Motor neuron (in vitro differentiated cells): ENCODE measurements around the gene NARF. TPM values are rescaled to one million over a fixed set of nuclear protein-coding genes. Genes with fewer than 3 reads are reported as not detected.
"Not testable (repeated sequence)": the region's sequence is repeated elsewhere in the genome, so short reads cannot be mapped to it uniquely, and the experiment has no call there.

Source experiments
- ATAC-seq, 8 experiments: fragments of 200-7000 bp; cut with Tn5 transposase; replicated peaks in 6 of 8; 2 replicates each; pipeline ENCODE4 v1.8.0; 2021; ENCODE audit warnings: mild to moderate bottlenecking in 8 of 8, moderate library complexity in 8 of 8
- H3K27ac ChIP-seq, 2 donors: fragments of 250-450 bp; sonication (Bioruptor Pico); 2 replicates each; pipeline ENCODE4 v1.9.0; 2021; ENCODE audit warnings: antibody characterized with exemption in 2 of 2, mild to moderate bottlenecking in 2 of 2, moderate library complexity in 1 of 2
- H3K4me1 ChIP-seq, 2 donors: fragments of 250-450 bp; sonication (Bioruptor Pico); replicated peaks in 1 of 2; 2 replicates each; pipeline ENCODE4 v1.6.1; 2021; ENCODE audit warnings: antibody characterized with exemption in 2 of 2, mild to moderate bottlenecking in 2 of 2, moderate library complexity in 1 of 2
- H3K4me3 ChIP-seq, 5 donors: fragments of 250-450 bp; sonication (Bioruptor Pico); 2 replicates each; pipeline ENCODE4 v1.9.0; 2021; ENCODE audit warnings: antibody characterized with exemption in 5 of 5, mild to moderate bottlenecking in 5 of 5, moderate library complexity in 4 of 5
- WGBS, 10 experiments: fragments of 450-650 bp; shearing (Covaris generic); methylation state at CpG; one replicate each; pipeline ENCODE4 v1.0.0; 2022; 5-methylcytosine and 5-hydroxymethylcytosine counted together
- in situ Hi-C, 9 experiments: fragments of 400-800 bp; cut with MboI; loops; one replicate each; pipeline ENCODE4 v1.15.0; 2021; ENCODE audit warnings: low sequenced_read_pairs in 9 of 9, low pct_unique_long_range_greater_than_20kb in 2 of 9; ENCODE audit not compliant: unreplicated experiment in 9 of 9
- total RNA-seq, 8 experiments: library from RNA; unstranded; fragments of 300-600 nt; gene quantifications; 2 replicates each; pipeline versions ENCODE4 v1.2.3 to v1.2.4, GENCODE V29; 2022

Gene NARF
- total RNA-seq, 8 experiments from 2014 or later = 41.4 to 128 (median 70.6) TPM

GRCh38 chr17:82505296-82505695 is 46.8 kb downstream of the NARF start:
- H3K4me1 ChIP-seq = no peaks in the 10 kb centered on the region
- 67 to 92% (median 83%) methylated on average over 3 to 6 of the region's 6 CpGs; no CpG with 5 or more reads in 5 of the 10 experiments for WGBS, 10 experiments
- no peak overlapping the region for H3K27ac ChIP-seq
- ATAC-seq = no peak
- H3K4me3 ChIP-seq = no peak overlapping the region
- in situ Hi-C loops = no loop called here

GRCh38 chr17:82506402-82506801 is 47.9 kb downstream of the NARF start:
- H3K4me1 ChIP-seq, H3K27ac ChIP-seq, H3K4me3 ChIP-seq, in situ Hi-C loops: not testable (repeated sequence)
- 40 to 90% (median 82%) methylated on average over 1 to 7 of the region's 7 CpGs; no CpG with 5 or more reads in 5 of the 10 experiments for WGBS, 10 experiments
- ATAC-seq = peak in 1 of 8 experiments; percentile 60

GRCh38 chr17:82507631-82508175 is 49.2 kb downstream of the NARF start:
- ATAC-seq = no peak
- in situ Hi-C loops = no loop called here
- WGBS, 10 experiments = 49 to 100% (median 83%) methylated on average over 2 to 7 of the region's 7 CpGs
- no peaks in the 10 kb centered on the region for H3K4me1 ChIP-seq
- no peak overlapping the region for H3K4me3 ChIP-seq
- no peak overlapping the region for H3K27ac ChIP-seq

- ATAC-seq, in situ Hi-C loops, H3K4me1 ChIP-seq, H3K4me3 ChIP-seq, H3K27ac ChIP-seq: not testable (repeated sequence)
- 65 to 84% (median 78%) methylated on average over 1 to 4 of the region's 5 CpGs; no CpG with 5 or more reads in 3 of the 10 experiments for WGBS, 10 experiments
These were observed 53.1 kb downstream of the NARF start for GRCh38 chr17:82511642-82512041.

- ATAC-seq, H3K27ac ChIP-seq, H3K4me1 ChIP-seq, H3K4me3 ChIP-seq, in situ Hi-C loops: not testable (repeated sequence)
- WGBS, 10 experiments = 71 to 100% (median 91%) methylated on average over 2 to 10 of the region's 10 CpGs; no CpG with 5 or more reads in 1 of the 10 experiments
These were observed 55.3 kb downstream of the NARF start for GRCh38 chr17:82513864-82514263.

- Histone ChIP-seq H3K27ac (no peak overlapping the region), H3K4me1 (peaks cover 8 to 10% of the 10 kb centered on the region in 2 donors), H3K4me3 (no peak overlapping the region)
- in situ Hi-C loops = no loop called here
- no peak for ATAC-seq
- WGBS, 10 experiments = 23 to 95% (median 86%) methylated on average over 2 to 9 of the region's 10 CpGs; no CpG with 5 or more reads in 1 of the 10 experiments
These were observed 58.8 kb downstream of the NARF start for GRCh38 chr17:82517230-82517865.

GRCh38 chr17:82518826-82519810 is 60.6 kb downstream of the NARF start, which contains the start of gene FOXK2:
TSS of gene FOXK2 (plus strand) at chr17:82519732. CDS start at chr17:82519889, 157 bp downstream.
- H3K4me1 ChIP-seq = peaks cover 8 to 10% of the 10 kb centered on the region in 2 donors
- peak; percentile 95 to 99 (median 98) for ATAC-seq
- peak within 1 kb of the TSS; percentile 50 to 87 (median 54) for H3K4me3 ChIP-seq
- in situ Hi-C loops = no loop called here
- WGBS, 10 experiments = 0 to 71% (median 36%) methylated on average over 1 to 16 of the region's 114 CpGs; no CpG with 5 or more reads in 2 of the 10 experiments
- H3K27ac ChIP-seq = peak within 1 kb of the TSS; percentile 94

- in situ Hi-C loops = no loop called here
- Histone ChIP-seq H3K4me3 (peak overlapping the region; percentile 50 to 87 (median 54)), H3K27ac (peak overlapping the region; percentile 91 to 94), H3K4me1 (peaks cover 10 to 12% of the 10 kb centered on the region in 2 donors)
- 0 to 2% (median 0%) methylated on average over 2 to 17 of the region's 94 CpGs; no CpG with 5 or more reads in 5 of the 10 experiments for WGBS, 10 experiments
- ATAC-seq = peak; percentile 3 to 13 (median 6)
These were observed 61.7 kb downstream of the NARF start for GRCh38 chr17:82519971-82520903.

- Histone ChIP-seq H3K4me3 (no peak overlapping the region), H3K27ac (no peak overlapping the region), H3K4me1 (peaks cover 10 to 13% of the 10 kb centered on the region in 2 donors)
- in situ Hi-C loops = no loop called here
- 39 to 100% (median 83%) methylated on average over 1 to 3 of the region's 4 CpGs; no CpG with 5 or more reads in 5 of the 10 experiments for WGBS, 10 experiments
- no peak for ATAC-seq
These were observed 66.0 kb downstream of the NARF start for GRCh38 chr17:82524540-82524939.

- in situ Hi-C loops = no loop called here
- H3K4me1 ChIP-seq = peaks cover 10 to 16% of the 10 kb centered on the region in 2 donors
These were observed 67.2 kb downstream of the NARF start for GRCh38 chr17:82525712-82526111.

GRCh38 chr17:82527898-82528297 is 69.4 kb downstream of the NARF start:
- in situ Hi-C loops = no loop called here
- 50 to 100% (median 91%) methylated on average over 2 to 7 of the region's 8 CpGs; no CpG with 5 or more reads in 2 of the 10 experiments for whole genome bisulfite sequencing, 10 experiments
- peaks cover 0 to 16% of the 10 kb centered on the region in 2 donors for H3K4me1 ChIP-seq

More at GRCh38 chr17:82525712-82526111, 67.2 kb downstream of the NARF start:
- no peak overlapping the region for H3K27ac ChIP-seq
- 18 to 96% (median 86%) methylated on average over 2 to 4 of the region's 4 CpGs for WGBS, 10 experiments
- no peak overlapping the region for H3K4me3 ChIP-seq
- no peak for ATAC-seq

More at GRCh38 chr17:82527898-82528297, 69.4 kb downstream of the NARF start:
- Histone ChIP-seq H3K4me3 (no peak overlapping the region), H3K27ac (no peak overlapping the region)
- ATAC-seq = peak in 3 of 8 experiments; percentile 27 to 61 (median 57)
